ENCODE measurements around the gene CRISP3. TPM values are rescaled to one million over a fixed set of nuclear protein-coding genes. Genes with fewer than 3 reads are reported as not detected.

Gene CRISP3, protein sequence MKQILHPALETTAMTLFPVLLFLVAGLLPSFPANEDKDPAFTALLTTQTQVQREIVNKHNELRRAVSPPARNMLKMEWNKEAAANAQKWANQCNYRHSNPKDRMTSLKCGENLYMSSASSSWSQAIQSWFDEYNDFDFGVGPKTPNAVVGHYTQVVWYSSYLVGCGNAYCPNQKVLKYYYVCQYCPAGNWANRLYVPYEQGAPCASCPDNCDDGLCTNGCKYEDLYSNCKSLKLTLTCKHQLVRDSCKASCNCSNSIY
- 0.84 TPM in 1 of 2 replicates, not detected in the other for total RNA-seq (2011; cell fraction: chromatin; rRNA removed; ENCODE audit: low replicate concordance)
- total RNA-seq (2011; cell fraction: nucleolus; rRNA removed), result 0.83 and 1.1 TPM in 2 replicates
- total RNA-seq (2011; cell fraction: nucleoplasm; rRNA removed), result 2.6 and 2.7 TPM in 2 replicates
- total RNA-seq (2014; rRNA removed) (0.29 and 0.36 TPM in 2 replicates), total RNA-seq (2014; rRNA removed; fragmentation: Illumina TruSeq; extraction: Trizol) (0.58 and 0.77 TPM in 2 replicates), total RNA-seq (2015; rRNA removed; fragmentation: Illumina TruSeq; extraction: Trizol) (1.8 and 2.0 TPM in 2 replicates), total RNA-seq (2021) (0.29 and 0.31 TPM in 2 replicates), polyA plus RNA-seq (2011; rRNA removed) (0.55 and 0.79 TPM in 2 replicates), polyA plus RNA-seq (2014; fragmentation: Illumina TruSeq; extraction: Trizol) (0.64 and 0.94 TPM in 2 replicates), polyA plus RNA-seq (2014; fragmentation: Nextera tagmentation; extraction: Ambion mirVana) (under 1 TPM; 0.39 to 0.73 TPM), polyA plus RNA-seq (2014; rRNA removed) (0.21 and 0.23 TPM in 2 replicates), polyA minus RNA-seq (2011; rRNA and poly(A)+ RNA removed) (0.84 and 1.7 TPM in 2 replicates), Bru-seq, nascent RNA (percentile 34 among the genes with signal in this experiment), BruChase-seq, experiment 1, labeled RNA remaining after a 2-hour chase (percentile 32 among the genes with signal in this experiment), BruChase-seq, experiment 2, labeled RNA remaining after a 6-hour chase (percentile 22 among the genes with signal in this experiment)
- polyA plus RNA-seq (2011; cell fraction: cytosol; rRNA removed), result 0.24 and 0.35 TPM in 2 replicates
- 0.10 and 0.41 TPM in 2 replicates for polyA plus RNA-seq (2011; cell fraction: nucleus; rRNA removed)
- 0.81 and 0.90 TPM in 2 replicates for polyA plus RNA-seq (2012)
- not detected in 2 replicates for polyA minus RNA-seq (2011; cell fraction: cytosol; rRNA and poly(A)+ RNA removed)
- 0.13 TPM in 1 of 2 replicates, not detected in the other for polyA minus RNA-seq (2011; cell fraction: nucleus; rRNA and poly(A)+ RNA removed)
- long read RNA-seq, experiment 1, partial matches to known transcripts, result 2 of 5 reads
- long read RNA-seq, experiment 1, other reads (novel, unspliced or antisense), result 1 of 5 reads
- long read RNA-seq, experiment 2, partial matches to known transcripts, result 0 of 1 reads
- long read RNA-seq, experiment 2, other reads (novel, unspliced or antisense), result 1 of 1 reads
- long read RNA-seq, experiment 3, result 0 reads

GRCh38 chr6:49744259-49744658 lies at the start of gene CRISP3:
CRISP3 (minus strand) TSS chr6:49744388; CDS start chr6:49744367, 21 bp downstream.
- 53% methylated on average over 1 of the region's 1 CpG for WGBS (ENCODE audit: insufficient coverage, low coverage, missing lambda C conversion rate)
- in situ Hi-C loops (cut with MboI) (no loop called here), intact Hi-C loops (cut with micrococcal nuclease) (no loop called here)
- H3K4me1 ChIP-seq (replicated peaks in 1 of 2; ENCODE audit: control insufficient read depth in 2 of 2, insufficient read depth in 2 of 2, low read length in 2 of 2), result peaks cover 0 to 11% of the 10 kb centered on the region in 2 experiments; a peak in 3 of 5 replicates
- DNase-seq (ENCODE audit: extremely low read depth in 1 of 4, low spot score in 3 of 4), result no peak
- ATAC-seq, result peak; percentile 41; the same call in 1 of the 3 replicates
- H3K27ac ChIP-seq (ENCODE audit: extremely low read depth, low read depth, low read length), result peak within 1 kb of the TSS; percentile 8; the same call in 1 of the 3 replicates
- BruUV-seq (replicated peaks), result no TSS peak
- H3K4me3 ChIP-seq, result no peak within 1 kb of the TSS
- H3K4me2 ChIP-seq (ENCODE audit: insufficient read depth, low read length), result peak within 1 kb of the TSS; percentile 13
- CTCF ChIA-PET (ENCODE audit: low intra/inter-chr PET ratio), result no interaction called here
- H3K9me1 ChIP-seq (ENCODE audit: control insufficient read depth, insufficient read depth, low read length), result no peaks in the 10 kb centered on the region
- POLR2A ChIA-PET, result no interaction called here
- H3K9ac ChIP-seq (ENCODE audit: insufficient read depth in 1 of 2, low read depth in 2 of 2, low read length in 2 of 2), result 0 out of 4 replicates have a peak within 1 kb of the TSS, but pooled peaks of 1 of the 2 experiments have one; percentile 19
- no peaks in the 10 kb centered on the region for H3K27me3 ChIP-seq (ENCODE audit: control insufficient read depth in 2 of 2, insufficient read depth in 2 of 2, low read length in 2 of 2)
- H2AFZ ChIP-seq (ENCODE audit: low read depth, low read length), result peak within 1 kb of the TSS; percentile 48
- FAIRE-seq, result no peak
- H4K20me1 ChIP-seq (replicated peaks; ENCODE audit: control insufficient read depth, insufficient read depth, low read length), result no peaks in the 10 kb centered on the region
- no peaks in the 10 kb centered on the region for H3K79me2 ChIP-seq (ENCODE audit: control insufficient read depth, insufficient read depth, low read length)
- no peaks in the 10 kb centered on the region for H3K9me3 ChIP-seq (replicated peaks; ENCODE audit: control insufficient read depth, insufficient read depth, low read depth, low read length)
- no peaks in the 10 kb centered on the region for H3K36me3 ChIP-seq (ENCODE audit: control insufficient read depth, insufficient read depth, low read length)
- TF ChIP-seq MYC (IDR thresholded peaks at IDR 0.05; ENCODE audit: low read depth, low read length), result no peak
- TF ChIP-seq MYC (CRISPR knock-in tag; IDR thresholded peaks at IDR 0.05; ENCODE audit: borderline replicate concordance, low read depth), result no peak
- peak; percentile 13 for TF ChIP-seq HDAC3 (IDR thresholded peaks at IDR 0.05; ENCODE audit: borderline replicate concordance, partially characterized antibody)
- TF ChIP-seq ZNF668 (CRISPR knock-in tag; IDR thresholded peaks at IDR 0.05), result no peak
- TF ChIP-seq ZBTB5 (IDR thresholded peaks at IDR 0.05), result no peak
- no peak for TF ChIP-seq FIP1L1 (IDR thresholded peaks at IDR 0.05; ENCODE audit: low read depth, low read length, poor library complexity, severe bottlenecking)
- TF ChIP-seq, protein P1, sequence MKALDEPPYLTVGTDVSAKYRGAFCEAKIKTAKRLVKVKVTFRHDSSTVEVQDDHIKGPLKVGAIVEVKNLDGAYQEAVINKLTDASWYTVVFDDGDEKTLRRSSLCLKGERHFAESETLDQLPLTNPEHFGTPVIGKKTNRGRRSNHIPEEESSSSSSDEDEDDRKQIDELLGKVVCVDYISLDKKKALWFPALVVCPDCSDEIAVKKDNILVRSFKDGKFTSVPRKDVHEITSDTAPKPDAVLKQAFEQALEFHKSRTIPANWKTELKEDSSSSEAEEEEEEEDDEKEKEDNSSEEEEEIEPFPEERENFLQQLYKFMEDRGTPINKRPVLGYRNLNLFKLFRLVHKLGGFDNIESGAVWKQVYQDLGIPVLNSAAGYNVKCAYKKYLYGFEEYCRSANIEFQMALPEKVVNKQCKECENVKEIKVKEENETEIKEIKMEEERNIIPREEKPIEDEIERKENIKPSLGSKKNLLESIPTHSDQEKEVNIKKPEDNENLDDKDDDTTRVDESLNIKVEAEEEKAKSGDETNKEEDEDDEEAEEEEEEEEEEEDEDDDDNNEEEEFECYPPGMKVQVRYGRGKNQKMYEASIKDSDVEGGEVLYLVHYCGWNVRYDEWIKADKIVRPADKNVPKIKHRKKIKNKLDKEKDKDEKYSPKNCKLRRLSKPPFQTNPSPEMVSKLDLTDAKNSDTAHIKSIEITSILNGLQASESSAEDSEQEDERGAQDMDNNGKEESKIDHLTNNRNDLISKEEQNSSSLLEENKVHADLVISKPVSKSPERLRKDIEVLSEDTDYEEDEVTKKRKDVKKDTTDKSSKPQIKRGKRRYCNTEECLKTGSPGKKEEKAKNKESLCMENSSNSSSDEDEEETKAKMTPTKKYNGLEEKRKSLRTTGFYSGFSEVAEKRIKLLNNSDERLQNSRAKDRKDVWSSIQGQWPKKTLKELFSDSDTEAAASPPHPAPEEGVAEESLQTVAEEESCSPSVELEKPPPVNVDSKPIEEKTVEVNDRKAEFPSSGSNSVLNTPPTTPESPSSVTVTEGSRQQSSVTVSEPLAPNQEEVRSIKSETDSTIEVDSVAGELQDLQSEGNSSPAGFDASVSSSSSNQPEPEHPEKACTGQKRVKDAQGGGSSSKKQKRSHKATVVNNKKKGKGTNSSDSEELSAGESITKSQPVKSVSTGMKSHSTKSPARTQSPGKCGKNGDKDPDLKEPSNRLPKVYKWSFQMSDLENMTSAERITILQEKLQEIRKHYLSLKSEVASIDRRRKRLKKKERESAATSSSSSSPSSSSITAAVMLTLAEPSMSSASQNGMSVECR (CRISPR knock-in tag; IDR thresholded peaks at IDR 0.05), result no peak
- TF ChIP-seq THAP7 (CRISPR knock-in tag; IDR thresholded peaks at IDR 0.05), result no peak
- no peak for TF ChIP-seq IRF2 (CRISPR knock-in tag; IDR thresholded peaks at IDR 0.05)
- TF ChIP-seq ZNF561 (CRISPR knock-in tag; conservative IDR thresholded peaks at IDR 0.05), result no peak

Measured in K562 (cell line).